Loucy (cell line): Measurements from ENCODE around the gene ZBED1.

ENCODE experiments used
- H2AFZ ChIP-seq: fragments of 200-600 bp; sonication (generic); 2 replicates; pipeline ENCODE4 v1.6.0; 2016; ENCODE audit warnings: antibody characterized with exemption, mild to moderate bottlenecking, low read length, moderate library complexity
- H3F3A ChIP-seq: fragments of 200-600 bp; 2 replicates; pipeline ENCODE4 v1.6.0; 2016; ENCODE audit warnings: antibody characterized with exemption, low read depth, mild to moderate bottlenecking
- H3K27me3 ChIP-seq: fragments of 200-600 bp; sonication (generic); 2 replicates; pipeline ENCODE4 v1.6.1; 2014; ENCODE audit warnings: low read length, mild to moderate bottlenecking; ENCODE audit not compliant: insufficient read depth, poor library complexity, severe bottlenecking
- H3K36me3 ChIP-seq: fragments of 200-600 bp; sonication (generic); 2 replicates; pipeline ENCODE4 v1.6.1; 2016; ENCODE audit warnings: low read length; ENCODE audit not compliant: insufficient read depth
- H3K4me1 ChIP-seq: fragments of 200-600 bp; sonication (generic); 2 replicates; pipeline ENCODE4 v1.5.1; 2014; ENCODE audit warnings: low read length, mild to moderate bottlenecking; ENCODE audit not compliant: insufficient read depth, poor library complexity, severe bottlenecking
- H3K4me2 ChIP-seq: fragments of 200-600 bp; sonication (generic); 2 replicates; pipeline ENCODE4 v1.6.0; 2014; ENCODE audit warnings: antibody characterized with exemption, low read length, low read depth, mild to moderate bottlenecking; ENCODE audit not compliant: poor library complexity, severe bottlenecking
- H3K4me3 ChIP-seq: fragments of 200-600 bp; sonication (generic); 2 replicates; pipeline ENCODE4 v1.5.1; 2014; ENCODE audit warnings: low read length, mild to moderate bottlenecking, mixed read lengths; ENCODE audit not compliant: poor library complexity, severe bottlenecking
- H3K79me2 ChIP-seq: fragments of 200-600 bp; sonication (generic); 2 replicates; pipeline ENCODE4 v1.6.1; 2014; ENCODE audit warnings: low read length; ENCODE audit not compliant: insufficient read depth
- H3K9ac ChIP-seq: fragments of 200-600 bp; sonication (generic); 2 replicates; pipeline ENCODE4 v1.6.0; 2014; ENCODE audit warnings: mild to moderate bottlenecking, low read depth, low read length, moderate library complexity; ENCODE audit not compliant: poor library complexity, severe bottlenecking
- H3K9me2 ChIP-seq: fragments of 200-600 bp; sonication (generic); replicated peaks from 2 replicates; pipeline ENCODE4 v1.6.1; 2016; ENCODE audit warnings: low read depth, low read length, mixed read lengths
- H3K9me3 ChIP-seq: fragments of 200-600 bp; sonication (generic); 2 replicates; pipeline ENCODE4 v1.6.1; 2014; ENCODE audit warnings: mild to moderate bottlenecking, antibody characterized with exemption, low read length, low read depth; ENCODE audit not compliant: insufficient read depth
- H4K20me1 ChIP-seq: fragments of 200-600 bp; sonication (generic); 2 replicates; pipeline ENCODE4 v1.6.0; 2014; ENCODE audit warnings: antibody characterized with exemption, low read length, mild to moderate bottlenecking; ENCODE audit not compliant: insufficient read depth, poor library complexity, severe bottlenecking
- EZH2phosphoT487 ChIP-seq: fragments of 200-600 bp; IDR thresholded peaks from 2 replicates; pipeline ENCODE4 v1.6.1; 2018; ENCODE audit warnings: antibody characterized with exemption, mild to moderate bottlenecking, moderate library complexity, borderline replicate concordance
- TF ChIP-seq, protein P1 (sequence below): fragments of 200-600 bp; sonication (generic); conservative IDR thresholded peaks from 2 replicates; pipeline ENCODE4 v1.5.1; 2014; ENCODE audit warnings: mild to moderate bottlenecking, antibody characterized with exemption, low read length

ZBED1 gene

DNA sequence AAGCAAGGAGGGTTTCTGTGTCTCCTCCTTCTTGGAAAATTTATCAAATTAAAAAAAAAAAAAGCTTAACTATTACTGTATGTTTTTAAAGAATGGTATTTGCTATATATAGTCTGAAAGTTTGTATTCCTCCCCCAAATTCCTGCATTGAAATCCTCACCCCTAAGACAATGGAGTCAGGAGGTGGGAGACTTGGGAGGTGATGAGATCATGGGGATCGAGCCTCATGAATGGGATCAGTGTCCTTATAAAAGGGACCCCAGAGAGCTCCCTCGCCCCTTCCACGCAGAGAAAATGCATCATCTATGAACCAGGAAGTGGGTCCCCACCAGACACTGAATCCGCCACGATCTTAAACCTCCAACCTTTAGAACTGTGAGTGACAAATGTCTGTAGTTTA, 50.1 kb downstream of the ZBED1 start:
- no peaks in the 10 kb centered on the region for H4K20me1 ChIP-seq
- no peak overlapping the region for H2AFZ ChIP-seq
- no peak overlapping the region for H3K9ac ChIP-seq
- H3K36me3 ChIP-seq, result no peaks in the 10 kb centered on the region
- TF ChIP-seq, protein P1, sequence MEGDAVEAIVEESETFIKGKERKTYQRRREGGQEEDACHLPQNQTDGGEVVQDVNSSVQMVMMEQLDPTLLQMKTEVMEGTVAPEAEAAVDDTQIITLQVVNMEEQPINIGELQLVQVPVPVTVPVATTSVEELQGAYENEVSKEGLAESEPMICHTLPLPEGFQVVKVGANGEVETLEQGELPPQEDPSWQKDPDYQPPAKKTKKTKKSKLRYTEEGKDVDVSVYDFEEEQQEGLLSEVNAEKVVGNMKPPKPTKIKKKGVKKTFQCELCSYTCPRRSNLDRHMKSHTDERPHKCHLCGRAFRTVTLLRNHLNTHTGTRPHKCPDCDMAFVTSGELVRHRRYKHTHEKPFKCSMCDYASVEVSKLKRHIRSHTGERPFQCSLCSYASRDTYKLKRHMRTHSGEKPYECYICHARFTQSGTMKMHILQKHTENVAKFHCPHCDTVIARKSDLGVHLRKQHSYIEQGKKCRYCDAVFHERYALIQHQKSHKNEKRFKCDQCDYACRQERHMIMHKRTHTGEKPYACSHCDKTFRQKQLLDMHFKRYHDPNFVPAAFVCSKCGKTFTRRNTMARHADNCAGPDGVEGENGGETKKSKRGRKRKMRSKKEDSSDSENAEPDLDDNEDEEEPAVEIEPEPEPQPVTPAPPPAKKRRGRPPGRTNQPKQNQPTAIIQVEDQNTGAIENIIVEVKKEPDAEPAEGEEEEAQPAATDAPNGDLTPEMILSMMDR, result no peak
- TF ChIP-seq EZH2phosphoT487, result no peak
- no peaks in the 10 kb centered on the region for H3K79me2 ChIP-seq
- H3K9me2 ChIP-seq, result no peaks in the 10 kb centered on the region
- H3F3A ChIP-seq, result no peaks in the 10 kb centered on the region
- H3K27me3 ChIP-seq, result no peaks in the 10 kb centered on the region
- H3K9me3 ChIP-seq, result no peaks in the 10 kb centered on the region
- H3K4me3 ChIP-seq, result no peak overlapping the region
- no peaks in the 10 kb centered on the region for H3K4me1 ChIP-seq
- no peak overlapping the region for H3K4me2 ChIP-seq

DNA sequence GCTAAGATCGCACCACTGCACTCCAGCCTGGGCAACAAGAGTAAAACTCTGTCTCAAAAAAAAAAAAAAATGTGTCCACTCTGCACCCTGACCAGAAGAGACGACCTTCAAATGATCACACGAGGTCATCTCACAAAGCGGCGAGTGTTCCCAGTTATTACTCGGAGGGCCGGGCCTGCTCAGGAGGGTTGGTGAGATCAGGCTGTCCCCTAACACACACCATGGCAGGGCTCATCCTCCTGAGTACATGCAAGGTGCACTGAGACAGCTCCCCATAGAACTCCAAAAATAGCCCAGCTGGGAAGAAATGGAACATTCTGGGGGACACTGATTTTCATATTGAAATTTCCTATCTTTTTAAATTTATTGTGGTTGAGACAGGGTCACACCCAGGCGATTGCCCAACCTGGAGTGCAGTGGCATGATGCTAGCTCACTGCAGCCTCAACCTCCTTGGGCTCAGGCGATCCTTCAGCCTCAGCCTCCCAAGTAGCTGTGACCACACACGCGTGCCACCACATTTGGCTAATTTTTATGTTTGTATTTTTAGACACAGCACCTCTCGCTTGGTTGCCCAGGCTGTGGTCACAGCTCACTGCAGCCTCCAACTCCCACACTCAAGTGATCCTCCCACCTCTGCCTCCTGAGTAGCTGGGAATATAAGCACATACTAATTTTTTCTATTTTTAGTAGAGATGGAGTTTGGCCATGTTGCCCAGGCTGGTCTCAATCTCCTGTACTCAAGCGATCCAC, 51.5 kb downstream of the ZBED1 start:
- H3K4me2 ChIP-seq, result no peak overlapping the region
- H3K4me3 ChIP-seq, result no peak overlapping the region
- H4K20me1 ChIP-seq, result no peaks in the 10 kb centered on the region
- H3K36me3 ChIP-seq, result no peaks in the 10 kb centered on the region
- no peak overlapping the region for H2AFZ ChIP-seq
- H3K9me3 ChIP-seq, result no peaks in the 10 kb centered on the region
- H3K4me1 ChIP-seq, result no peaks in the 10 kb centered on the region
- H3K79me2 ChIP-seq, result no peaks in the 10 kb centered on the region
- H3K9me2 ChIP-seq, result no peaks in the 10 kb centered on the region
- H3F3A ChIP-seq, result no peaks in the 10 kb centered on the region
- no peak overlapping the region for H3K9ac ChIP-seq
- H3K27me3 ChIP-seq, result no peaks in the 10 kb centered on the region
- TF ChIP-seq, protein P1, result no peak
- TF ChIP-seq EZH2phosphoT487, result no peak

DNA sequence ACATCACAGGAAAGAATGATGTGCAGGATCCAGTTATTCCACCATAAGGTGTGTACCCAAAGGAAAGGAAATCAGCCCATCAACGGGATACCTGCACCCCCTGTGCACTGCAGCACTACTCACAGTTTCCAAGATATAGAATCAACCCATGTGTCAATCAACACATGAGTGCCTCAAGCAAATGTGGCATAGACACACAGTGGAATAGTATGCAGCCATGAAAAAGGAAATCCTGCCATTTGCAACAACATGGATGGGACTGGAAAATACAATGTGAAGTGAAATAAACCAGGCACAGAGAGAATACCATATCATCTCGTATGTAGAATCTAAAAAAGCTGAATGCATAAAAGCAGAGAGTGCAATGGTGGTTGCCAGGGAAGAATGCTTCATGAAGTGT, 53.3 kb downstream of the ZBED1 start:
- Histone ChIP-seq H3K27me3 (no peaks in the 10 kb centered on the region), H3K4me1 (no peaks in the 10 kb centered on the region), H3K9me3 (no peaks in the 10 kb centered on the region), H3K36me3 (no peaks in the 10 kb centered on the region), H3K4me2 (no peak overlapping the region), H3K4me3 (no peak overlapping the region), H3K9me2 (no peaks in the 10 kb centered on the region), H4K20me1 (no peaks in the 10 kb centered on the region), H3K9ac (no peak overlapping the region), H2AFZ (no peak overlapping the region), H3K79me2 (no peaks in the 10 kb centered on the region), H3F3A (no peaks in the 10 kb centered on the region)
- TF ChIP-seq EZH2phosphoT487, result no peak
- TF ChIP-seq, protein P1, result no peak
